ENCODE measurements around the gene DNMT1. TPM values are rescaled to one million over a fixed set of nuclear protein-coding genes. Genes with fewer than 3 reads are reported as not detected.

The DNMT1 gene
- total and polyA plus RNA-seq, 4 donors, result 7.1 to 89.0 (median 46.2) TPM

GRCh38 chr19:10106100-10106936, 88.4 kb downstream of the DNMT1 start, which contains the start of gene PPAN:
TSS of gene PPAN (plus strand) at chr19:10106362. CDS start at chr19:10106395, 33 bp downstream.
- peak within 1 kb of the TSS; percentile 58 to 74 for H3K4me3 ChIP-seq (ENCODE audit: low read length in 2 of 2)
- ATAC-seq (ENCODE audit: low FRiP score), result peak; percentile 98
- intact Hi-C loops (cut with DNase I), result loop anchor here in 1 of 2 donors (2.0 kb wide), 1 partner anchor 146 kb away; the partner anchor contains the start of gene MRPL4
- no peaks in the 10 kb centered on the region for H3K4me1 ChIP-seq (ENCODE audit: control insufficient read depth in 1 of 2, insufficient read depth in 2 of 2, low read length in 2 of 2)
- no peak within 1 kb of the TSS for H3K27ac ChIP-seq (ENCODE audit: low read depth in 1 of 2, low read length in 2 of 2)
- DNase-seq, result peak; percentile 99
- H3K36me3 ChIP-seq (ENCODE audit: control insufficient read depth in 1 of 2, insufficient read depth in 2 of 2, low read length in 1 of 2), result peaks cover 0 to 8% of the 10 kb centered on the region in 2 donors
- 1% methylated on average over 69 to 71 of the region's 71 CpGs for WGBS, 2 donors
- H3K27me3 ChIP-seq (ENCODE audit: control insufficient read depth in 1 of 2, insufficient read depth in 2 of 2, low read length in 1 of 2), result no peaks in the 10 kb centered on the region
- no peaks in the 10 kb centered on the region for H3K9me3 ChIP-seq (ENCODE audit: control insufficient read depth, low read length)

- Histone ChIP-seq H3K36me3 (ENCODE audit: control insufficient read depth in 1 of 2, insufficient read depth in 2 of 2, low read length in 1 of 2) (peaks cover 0 to 8% of the 10 kb centered on the region in 2 donors), H3K4me1 (ENCODE audit: control insufficient read depth in 1 of 2, insufficient read depth in 2 of 2, low read length in 2 of 2) (no peaks in the 10 kb centered on the region), H3K27me3 (ENCODE audit: control insufficient read depth in 1 of 2, insufficient read depth in 2 of 2, low read length in 1 of 2) (no peaks in the 10 kb centered on the region), H3K9me3 (ENCODE audit: control insufficient read depth, low read length) (no peaks in the 10 kb centered on the region), H3K4me3 (ENCODE audit: low read length in 2 of 2) (no peak overlapping the region), H3K27ac (ENCODE audit: low read depth in 1 of 2, low read length in 2 of 2) (no peak overlapping the region)
- ATAC-seq (ENCODE audit: low FRiP score) (peak; percentile 6), DNase-seq (no peak)
- WGBS, 2 donors, result 34 to 46% methylated on average over 16 of the region's 16 CpGs
- intact Hi-C loops (cut with DNase I), result loop anchor here in 1 of 2 donors (2.0 kb wide), 1 partner anchor 147 kb away; the partner anchor contains the start of gene MRPL4
These were observed 89.1 kb downstream of the DNMT1 start for GRCh38 chr19:10105509-10106099.

DNA sequence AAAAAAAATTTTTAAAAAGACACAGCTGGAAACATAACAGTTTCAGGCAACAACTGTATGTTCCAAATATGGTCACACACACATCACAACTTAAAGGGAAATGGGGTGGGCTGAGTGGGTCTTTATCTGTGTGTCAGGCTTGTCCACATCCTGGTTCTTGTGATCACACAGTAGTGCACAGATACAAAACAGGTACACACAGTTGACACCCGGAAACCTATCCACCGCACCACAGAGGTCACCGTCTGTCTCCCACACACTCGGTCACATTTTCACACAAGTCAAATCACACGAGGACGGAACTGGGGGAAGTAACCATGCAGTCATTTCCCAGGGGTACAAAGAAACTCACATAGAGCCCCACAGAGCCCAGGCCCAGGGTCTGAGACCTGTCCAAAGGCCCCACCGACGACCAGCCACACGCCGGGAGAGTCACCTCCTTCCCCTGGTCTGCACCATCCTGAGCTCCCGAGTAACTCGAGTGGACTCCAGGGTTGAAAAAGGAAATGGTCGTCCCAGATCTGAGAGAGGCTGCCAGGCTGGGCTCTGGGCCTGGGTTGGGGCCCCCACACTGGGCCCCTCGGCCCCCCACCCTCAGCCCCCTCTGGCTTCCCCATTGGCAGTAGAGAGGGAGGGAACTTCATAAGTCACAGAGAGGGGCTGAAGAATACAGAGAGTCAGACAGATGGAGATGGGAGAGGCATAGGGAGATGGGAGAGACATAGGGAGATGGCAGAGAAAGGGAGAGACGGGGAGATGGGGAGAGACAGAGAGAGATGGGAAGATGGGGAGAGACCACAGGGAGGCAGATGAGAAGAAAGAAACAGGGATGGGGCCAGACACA, 89.9 kb downstream of the DNMT1 start:
- intact Hi-C loops (cut with DNase I), result no loop called here
- no peaks in the 10 kb centered on the region for H3K4me1 ChIP-seq (ENCODE audit: control insufficient read depth in 1 of 2, insufficient read depth in 2 of 2, low read length in 2 of 2)
- H3K36me3 ChIP-seq (ENCODE audit: control insufficient read depth in 1 of 2, insufficient read depth in 2 of 2, low read length in 1 of 2), result peaks cover 0 to 8% of the 10 kb centered on the region in 2 donors
- ATAC-seq (ENCODE audit: low FRiP score) (no peak), DNase-seq (no peak)
- no peaks in the 10 kb centered on the region for H3K27me3 ChIP-seq (ENCODE audit: control insufficient read depth in 1 of 2, insufficient read depth in 2 of 2, low read length in 1 of 2)
- H3K9me3 ChIP-seq (ENCODE audit: control insufficient read depth, low read length), result no peaks in the 10 kb centered on the region
- 55 to 65% methylated on average over 15 of the region's 15 CpGs for WGBS, 2 donors
- no peak overlapping the region for H3K27ac ChIP-seq (ENCODE audit: low read depth in 1 of 2, low read length in 2 of 2)
- H3K4me3 ChIP-seq (ENCODE audit: low read length in 2 of 2), result no peak overlapping the region

DNA sequence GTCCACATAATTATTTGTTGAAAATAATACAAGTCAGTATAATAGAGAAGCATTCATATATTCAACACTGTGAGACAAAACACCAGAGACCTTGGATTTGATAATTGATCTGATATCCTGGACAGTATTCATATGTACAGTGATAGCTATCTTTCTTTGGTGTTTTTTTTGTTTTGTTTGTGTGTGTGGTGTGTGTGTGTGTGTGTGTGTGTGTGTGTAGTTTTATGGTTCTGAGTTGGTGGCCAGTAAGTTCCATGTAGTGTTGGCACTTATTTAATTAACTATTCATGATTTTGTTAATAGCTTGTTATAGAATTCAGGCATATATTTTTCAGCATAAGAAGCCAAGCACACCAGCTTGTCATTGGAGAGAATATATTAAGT, 90.6 kb downstream of the DNMT1 start:
- Histone ChIP-seq H3K27me3 (ENCODE audit: control insufficient read depth in 1 of 2, insufficient read depth in 2 of 2, low read length in 1 of 2) (no peaks in the 10 kb centered on the region), H3K4me1 (ENCODE audit: control insufficient read depth in 1 of 2, insufficient read depth in 2 of 2, low read length in 2 of 2) (no peaks in the 10 kb centered on the region), H3K9me3 (ENCODE audit: control insufficient read depth, low read length) (no peaks in the 10 kb centered on the region), H3K36me3 (ENCODE audit: control insufficient read depth in 1 of 2, insufficient read depth in 2 of 2, low read length in 1 of 2) (peaks cover 0 to 4% of the 10 kb centered on the region in 2 donors), H3K4me3 (ENCODE audit: low read length in 2 of 2) (no peak overlapping the region), H3K27ac (ENCODE audit: low read depth in 1 of 2, low read length in 2 of 2) (no peak overlapping the region)
- DNase-seq, result no peak
- ATAC-seq (ENCODE audit: low FRiP score), result no peak
- intact Hi-C loops (cut with DNase I), result no loop called here

- 73 to 78% methylated on average over 7 of the region's 7 CpGs for WGBS, 2 donors
- H3K27me3 ChIP-seq (ENCODE audit: control insufficient read depth in 1 of 2, insufficient read depth in 2 of 2, low read length in 1 of 2), result no peaks in the 10 kb centered on the region
- H3K9me3 ChIP-seq (ENCODE audit: control insufficient read depth, low read length), result no peaks in the 10 kb centered on the region
- intact Hi-C loops (cut with DNase I), result no loop called here
- H3K4me3 ChIP-seq (ENCODE audit: low read length in 2 of 2), result no peak overlapping the region
- no peak overlapping the region for H3K27ac ChIP-seq (ENCODE audit: low read depth in 1 of 2, low read length in 2 of 2)
- no peaks in the 10 kb centered on the region for H3K4me1 ChIP-seq (ENCODE audit: control insufficient read depth in 1 of 2, insufficient read depth in 2 of 2, low read length in 2 of 2)
- peaks cover 0 to 2% of the 10 kb centered on the region in 2 donors for H3K36me3 ChIP-seq (ENCODE audit: control insufficient read depth in 1 of 2, insufficient read depth in 2 of 2, low read length in 1 of 2)
- ATAC-seq (ENCODE audit: low FRiP score) (no peak), DNase-seq (no peak)
These were observed 91.9 kb downstream of the DNMT1 start for GRCh38 chr19:10102787-10103236.

- no peaks in the 10 kb centered on the region for H3K36me3 ChIP-seq (ENCODE audit: control insufficient read depth in 1 of 2, insufficient read depth in 2 of 2, low read length in 1 of 2)
- H3K4me1 ChIP-seq (ENCODE audit: control insufficient read depth in 1 of 2, insufficient read depth in 2 of 2, low read length in 2 of 2), result no peaks in the 10 kb centered on the region
- no peaks in the 10 kb centered on the region for H3K27me3 ChIP-seq (ENCODE audit: control insufficient read depth in 1 of 2, insufficient read depth in 2 of 2, low read length in 1 of 2)
- no peak overlapping the region for H3K4me3 ChIP-seq (ENCODE audit: low read length in 2 of 2)
- 82 to 86% methylated on average over 5 of the region's 5 CpGs for WGBS, 2 donors
- intact Hi-C loops (cut with DNase I), result no loop called here
- no peaks in the 10 kb centered on the region for H3K9me3 ChIP-seq (ENCODE audit: control insufficient read depth, low read length)
- ATAC-seq (ENCODE audit: low FRiP score) (no peak), DNase-seq (no peak)
- H3K27ac ChIP-seq (ENCODE audit: low read depth in 1 of 2, low read length in 2 of 2), result no peak overlapping the region
These were observed 94.5 kb downstream of the DNMT1 start for GRCh38 chr19:10100163-10100785.

- peak in 1 of 2 donors; percentile 72 for DNase-seq
- Histone ChIP-seq H3K4me1 (ENCODE audit: control insufficient read depth in 1 of 2, insufficient read depth in 2 of 2, low read length in 2 of 2) (no peaks in the 10 kb centered on the region), H3K9me3 (ENCODE audit: control insufficient read depth, low read length) (no peaks in the 10 kb centered on the region), H3K27me3 (ENCODE audit: control insufficient read depth in 1 of 2, insufficient read depth in 2 of 2, low read length in 1 of 2) (no peaks in the 10 kb centered on the region), H3K36me3 (ENCODE audit: control insufficient read depth in 1 of 2, insufficient read depth in 2 of 2, low read length in 1 of 2) (no peaks in the 10 kb centered on the region), H3K4me3 (ENCODE audit: low read length in 2 of 2) (no peak overlapping the region), H3K27ac (ENCODE audit: low read depth in 1 of 2, low read length in 2 of 2) (no peak overlapping the region)
- intact Hi-C loops (cut with DNase I), result no loop called here
- peak; percentile 3 for ATAC-seq (ENCODE audit: low FRiP score)
- 23 to 27% methylated on average over 26 of the region's 26 CpGs for WGBS, 2 donors
These were observed 98.2 kb downstream of the DNMT1 start for GRCh38 chr19:10096615-10096963.

DNA sequence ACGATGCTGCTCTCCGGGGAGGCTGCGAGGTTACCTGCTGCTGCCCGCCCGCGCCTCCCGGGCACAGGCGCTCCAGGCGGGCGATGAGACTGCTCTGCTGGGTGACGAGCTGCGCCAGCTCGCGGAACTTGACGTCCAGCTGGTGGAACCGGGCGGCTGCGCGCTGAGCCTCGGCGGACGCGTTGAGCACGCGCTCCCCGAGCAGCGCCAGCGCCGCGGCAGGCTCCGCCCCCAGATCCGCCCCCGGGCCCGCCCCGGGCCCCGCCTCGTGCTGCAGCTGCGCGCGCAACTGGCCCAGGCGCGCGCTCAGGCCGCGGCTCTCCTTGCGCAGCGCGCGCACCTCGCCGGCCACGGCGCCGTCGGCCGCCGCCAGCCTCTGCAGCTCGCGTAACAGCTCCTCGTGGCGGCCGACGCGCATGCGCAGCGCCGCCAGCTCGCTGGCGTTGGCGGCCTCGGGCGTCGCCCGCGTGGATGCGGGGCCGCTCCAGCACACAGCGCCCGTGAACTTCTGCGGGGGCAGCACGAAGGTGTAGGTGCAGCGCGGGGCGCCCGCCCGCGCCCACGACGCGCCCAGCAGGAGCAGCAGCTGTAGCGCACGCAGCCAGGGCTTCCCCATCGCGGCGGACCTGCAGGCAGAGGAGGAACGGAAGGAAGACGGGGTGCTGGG, 98.7 kb downstream of the DNMT1 start:
- Histone ChIP-seq H3K27ac (ENCODE audit: low read depth in 1 of 2, low read length in 2 of 2) (peak overlapping the region in 1 of 2 donors; percentile 9), H3K27me3 (ENCODE audit: control insufficient read depth in 1 of 2, insufficient read depth in 2 of 2, low read length in 1 of 2) (no peaks in the 10 kb centered on the region), H3K4me1 (ENCODE audit: control insufficient read depth in 1 of 2, insufficient read depth in 2 of 2, low read length in 2 of 2) (no peaks in the 10 kb centered on the region), H3K9me3 (ENCODE audit: control insufficient read depth, low read length) (no peaks in the 10 kb centered on the region), H3K36me3 (ENCODE audit: control insufficient read depth in 1 of 2, insufficient read depth in 2 of 2, low read length in 1 of 2) (no peaks in the 10 kb centered on the region), H3K4me3 (ENCODE audit: low read length in 2 of 2) (no peak overlapping the region)
- intact Hi-C loops (cut with DNase I), result no loop called here
- WGBS, 2 donors, result 1 to 2% methylated on average over 88 to 97 of the region's 97 CpGs
- DNase-seq (peak; percentile 92 to 96), ATAC-seq (ENCODE audit: low FRiP score) (peak; percentile 93)

Measured in aorta (tissue), 5 donors.